Stimulated activated CD4-positive, alpha-beta T cell treated with anti-CD3 and anti-CD28 coated beads, Interleukin-12 subunit alpha, Interleukin-12 subunit beta, amount 100 ng/mL, for 24 hours (primary cell): ENCODE data around the gene ELMOD3.
"Not testable (repeated sequence)": the region's sequence is repeated elsewhere in the genome, so short reads cannot be mapped to it uniquely, and the experiment has no call there.

Experiments
- DNase-seq, 2 experiments: peaks; one replicate each; pipeline ENCODE4 v3.0.0-alpha.2; 2020; ENCODE audit warnings: low read depth in 2 of 2

Gene ELMOD3

DNA sequence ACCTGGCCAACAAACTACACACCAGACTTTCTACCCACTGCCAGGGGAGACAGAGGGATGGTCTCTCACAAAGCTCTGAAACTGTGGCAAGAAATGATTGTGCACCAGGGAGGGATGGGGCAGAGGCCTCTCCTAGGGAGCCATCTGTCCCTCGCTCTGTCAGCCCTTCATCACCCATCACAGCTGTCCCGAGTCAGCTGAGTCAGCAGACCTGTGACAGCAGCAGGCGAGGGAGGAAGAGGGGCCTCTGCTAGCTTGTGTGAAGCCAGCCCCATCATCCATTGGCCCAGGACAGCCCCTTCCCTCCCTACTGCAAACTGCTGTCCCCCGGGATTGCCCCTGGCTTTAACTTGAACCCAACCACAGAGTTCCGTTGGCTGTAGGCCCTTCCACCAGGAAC, 69.0 kb downstream of the ELMOD3 start:
- no peak for DNase-seq

DNA sequence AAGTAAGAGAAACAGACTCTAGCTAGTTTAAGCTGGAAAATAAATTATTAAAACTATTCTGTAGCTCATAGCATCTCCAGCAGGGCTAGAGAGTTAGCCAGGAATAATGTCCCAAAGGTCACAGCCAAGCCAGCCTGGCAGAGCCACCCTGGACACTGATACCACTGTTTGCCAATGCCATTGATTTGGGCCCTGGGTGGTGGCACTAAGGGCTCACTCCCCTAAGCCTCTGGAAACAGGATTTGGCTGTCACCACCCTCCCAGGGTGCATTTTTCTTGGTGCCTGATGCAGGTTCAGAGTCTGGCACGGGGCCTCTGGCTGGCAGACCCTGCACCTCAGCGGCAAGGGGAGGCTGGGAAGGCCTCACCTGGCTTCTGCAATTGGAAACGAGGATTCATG, 71.0 kb downstream of the ELMOD3 start:
- no peak for DNase-seq

DNA sequence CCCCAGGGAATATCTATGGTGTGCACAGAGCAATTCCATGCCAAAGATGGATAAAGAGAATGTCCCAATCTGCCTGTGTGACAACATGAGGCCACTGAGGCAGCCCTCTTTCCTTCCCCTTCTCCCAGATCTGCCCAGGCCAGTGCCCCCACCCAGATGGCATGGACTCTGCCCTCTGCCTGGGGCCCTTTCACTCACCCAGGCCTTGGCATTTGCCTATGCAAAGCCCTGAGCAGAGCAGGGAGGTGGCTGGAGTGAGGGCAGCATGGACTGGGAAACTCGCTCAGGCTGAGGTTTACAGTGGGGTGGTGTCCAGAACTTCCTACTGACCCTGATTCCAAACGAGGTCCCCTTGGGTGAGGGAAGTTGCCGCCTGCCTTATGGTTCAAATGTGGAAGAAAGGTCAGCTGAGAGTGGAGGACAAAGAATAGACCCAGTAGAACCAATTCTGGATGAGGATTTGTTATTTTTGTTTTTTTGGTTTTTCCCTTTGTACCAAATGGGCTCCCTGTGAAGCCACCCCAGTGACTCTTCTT, 72.8 kb downstream of the ELMOD3 start:
- DNase-seq, result no peak

DNA sequence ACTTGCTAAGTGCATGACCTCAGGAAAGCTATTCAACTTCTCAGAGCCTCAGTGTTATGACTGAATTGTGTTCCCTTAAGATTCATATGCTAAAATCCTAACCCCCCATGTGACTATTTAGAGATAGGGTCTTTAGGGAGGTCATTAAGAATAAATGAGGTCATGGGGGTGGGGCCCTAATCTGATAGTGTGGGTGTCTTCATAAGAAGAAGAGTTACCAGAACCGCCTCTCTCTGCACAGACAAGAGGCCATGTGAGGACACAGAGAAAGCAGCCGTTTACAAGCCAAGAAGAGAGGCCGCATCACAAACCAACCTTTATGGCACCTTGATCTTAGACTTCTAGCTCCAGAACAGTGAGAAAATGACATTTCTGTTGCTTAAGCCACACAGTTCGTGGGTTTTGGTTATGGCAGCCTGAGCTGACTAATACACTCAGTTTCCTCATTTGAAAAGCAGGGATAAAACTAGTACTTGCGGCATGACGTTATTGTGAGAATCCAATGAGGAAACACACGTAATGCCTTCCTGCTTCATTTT, 73.8 kb downstream of the ELMOD3 start:
- no peak for DNase-seq

- DNase-seq, result no peak
These were observed 74.8 kb downstream of the ELMOD3 start for GRCh38 chr2:85429213-85429923.

GRCh38 chr2:85429924-85430289, 75.3 kb downstream of the ELMOD3 start:
- no peak for DNase-seq

DNA sequence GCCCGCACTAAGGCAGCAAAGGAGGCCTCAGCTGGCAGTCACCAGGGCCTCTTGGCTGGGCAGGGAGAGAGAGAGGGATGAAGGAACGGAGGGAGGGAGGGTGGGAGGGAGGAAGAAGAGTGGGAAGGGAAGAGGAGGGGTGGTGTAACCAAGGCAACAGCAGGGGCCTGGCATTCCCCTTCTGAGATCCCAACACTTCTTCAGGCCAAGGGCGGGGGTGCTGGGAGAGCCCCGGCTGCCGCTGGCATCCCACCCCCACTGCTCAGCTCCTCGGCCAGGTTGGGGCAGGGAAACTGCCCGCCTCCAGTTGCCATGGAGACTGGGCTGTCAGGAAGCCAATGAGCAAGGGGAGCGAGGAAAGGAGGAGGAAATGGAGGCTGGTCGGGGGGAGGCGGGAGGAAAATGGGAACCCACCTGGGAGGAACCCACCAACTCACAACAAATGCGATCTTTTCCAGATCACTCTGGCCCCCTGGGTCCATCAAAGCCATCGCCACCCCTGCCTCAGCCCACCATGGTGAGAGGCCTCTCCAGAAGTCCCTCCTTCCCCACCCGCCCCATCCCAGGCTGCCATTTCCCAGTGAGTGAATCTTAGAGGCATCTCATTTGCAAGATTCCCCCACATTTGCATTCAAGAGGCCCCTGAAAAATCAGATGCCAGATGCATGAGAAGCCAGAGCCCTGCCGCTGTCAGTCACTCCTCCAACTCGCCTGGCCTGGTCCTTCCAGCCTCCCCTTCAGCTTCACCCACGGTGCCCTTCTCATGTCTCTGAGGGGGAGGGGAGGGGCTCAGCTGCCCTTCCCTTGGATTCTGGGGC, 76.4 kb downstream of the ELMOD3 start:
- no peak for DNase-seq

GRCh38 chr2:85431570-85432205, 77.1 kb downstream of the ELMOD3 start:
- DNase-seq, result no peak

DNA sequence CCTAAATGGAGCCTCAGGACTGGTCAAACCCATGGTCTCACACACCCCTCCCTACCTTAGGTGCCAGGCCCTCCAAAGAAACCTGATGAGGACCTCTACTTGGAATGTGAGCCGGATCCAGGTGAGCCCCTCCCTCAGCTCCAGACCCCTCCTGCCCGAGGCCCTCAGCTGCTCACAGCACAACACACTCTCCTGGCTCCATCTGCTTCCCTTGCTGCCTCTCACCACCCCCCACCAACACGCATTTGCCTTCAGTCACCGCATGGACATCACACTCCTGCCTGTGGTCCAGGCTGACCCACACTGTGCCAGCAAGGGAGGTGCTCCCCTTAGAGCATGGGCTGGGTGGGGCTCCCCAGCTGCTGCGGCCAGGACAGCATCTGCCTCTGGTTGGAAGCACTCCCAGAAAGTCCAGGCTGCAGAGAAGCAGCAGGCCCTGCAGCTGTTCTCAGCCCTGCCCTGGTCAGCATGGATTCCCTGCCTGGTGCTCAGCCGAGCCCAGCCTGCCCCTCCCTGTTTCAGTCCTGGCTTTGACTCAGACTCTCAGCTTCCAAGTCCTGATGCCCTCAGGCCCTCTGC, 79.0 kb downstream of the ELMOD3 start:
- DNase-seq, result no peak

DNA sequence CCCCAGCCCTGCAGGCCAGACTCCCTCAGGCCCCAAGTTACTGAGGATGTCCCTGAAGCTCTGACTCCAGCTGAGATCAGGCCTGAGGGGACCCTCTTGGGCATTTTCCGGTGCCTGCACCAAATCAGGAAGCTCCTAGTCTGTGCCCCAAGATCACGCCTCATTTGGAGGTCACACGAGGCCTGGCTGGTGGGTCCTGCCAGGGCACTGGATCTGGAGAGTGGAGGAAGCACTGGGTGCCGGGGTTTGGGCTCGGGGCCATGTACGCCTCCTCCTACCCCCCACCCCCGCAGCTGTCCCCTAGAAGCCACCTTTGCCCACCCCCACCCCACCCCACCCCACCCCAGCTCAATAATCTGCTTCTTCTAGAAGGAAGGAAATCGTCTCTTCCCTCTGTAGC, 80.1 kb downstream of the ELMOD3 start:
- no peak for DNase-seq

- no peak for DNase-seq
These were observed 80.8 kb downstream of the ELMOD3 start for GRCh38 chr2:85435220-85435958.

- DNase-seq, result no peak
These were observed 81.6 kb downstream of the ELMOD3 start for GRCh38 chr2:85435981-85436835.

DNA sequence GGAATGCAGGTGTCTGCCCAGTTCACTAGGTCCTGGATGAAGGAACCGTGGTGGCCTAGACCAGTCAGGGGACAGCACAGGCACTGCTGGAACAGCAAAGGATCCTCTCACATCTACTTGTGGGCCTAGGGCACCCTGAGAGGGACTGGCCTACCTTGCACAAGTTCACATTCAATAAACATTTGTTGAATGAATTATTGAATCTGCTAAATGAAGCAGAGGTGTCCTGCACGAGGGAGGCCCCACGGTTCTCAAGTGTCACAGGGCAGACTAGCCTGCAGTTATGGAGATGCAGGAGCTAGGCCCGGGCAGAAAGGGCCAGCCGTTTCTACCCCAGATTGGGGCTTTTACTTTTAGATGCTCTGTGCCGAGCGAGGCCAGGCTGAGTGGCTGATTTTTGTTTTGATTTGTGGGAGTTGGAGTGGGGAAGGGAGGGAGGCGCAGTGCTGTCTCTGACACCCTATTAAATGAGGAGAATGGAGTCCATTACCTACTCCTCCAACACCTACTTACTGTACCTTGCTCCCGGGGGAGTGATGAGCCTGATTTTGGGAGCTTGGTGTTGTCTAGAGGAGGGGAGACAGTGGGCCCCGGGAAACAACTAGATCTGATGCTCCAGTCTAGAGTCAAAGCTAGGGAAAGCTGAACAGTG, 82.4 kb downstream of the ELMOD3 start:
- no peak for DNase-seq

- peak; percentile 44 to 61 for DNase-seq
These were observed 83.1 kb downstream of the ELMOD3 start for GRCh38 chr2:85437488-85438200.

- no peak for DNase-seq
These were observed 83.8 kb downstream of the ELMOD3 start for GRCh38 chr2:85438201-85439024.

DNA sequence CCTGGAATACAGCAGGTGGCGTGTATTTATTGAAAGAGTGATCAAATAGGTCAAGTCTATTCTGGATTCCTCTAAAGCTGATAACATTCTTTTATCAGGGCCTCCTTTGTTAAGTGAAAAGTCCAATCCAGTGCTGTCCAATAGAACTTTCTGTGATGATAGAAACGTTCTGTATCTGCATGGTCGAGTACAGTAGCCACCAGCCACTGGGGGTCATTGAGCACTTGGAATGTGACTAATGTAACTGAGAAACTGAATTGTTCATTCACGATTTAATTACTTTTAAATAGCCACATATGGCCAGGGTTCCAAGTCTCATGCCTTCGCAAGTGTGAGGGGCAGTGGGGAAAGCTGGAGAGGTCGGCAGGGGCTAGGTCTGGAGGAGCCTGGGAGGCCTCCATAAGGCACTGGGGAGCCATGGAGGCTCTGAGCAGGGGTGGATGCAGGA, 84.5 kb downstream of the ELMOD3 start:
- DNase-seq, result no peak

DNA sequence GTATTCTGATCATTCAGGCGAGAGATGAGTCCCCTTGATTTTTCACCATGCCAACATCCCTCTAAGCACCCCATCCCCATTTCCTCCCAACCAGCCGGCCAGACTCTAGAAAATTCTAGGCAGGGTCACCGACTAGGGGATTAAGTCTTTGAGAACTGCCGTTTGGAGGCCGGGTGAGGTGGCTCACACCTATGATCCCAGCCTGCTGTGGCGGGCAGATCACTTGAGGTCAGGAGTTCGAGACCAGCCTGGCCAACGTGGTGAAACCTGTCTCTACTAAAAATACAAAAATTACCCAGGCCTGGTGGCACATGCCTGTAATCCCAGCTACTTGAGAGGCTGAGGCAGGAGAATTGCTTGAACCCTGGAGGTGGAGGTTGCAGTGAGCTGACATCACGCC, 85.0 kb downstream of the ELMOD3 start:
- DNase-seq, result not testable (repeated sequence)

DNA sequence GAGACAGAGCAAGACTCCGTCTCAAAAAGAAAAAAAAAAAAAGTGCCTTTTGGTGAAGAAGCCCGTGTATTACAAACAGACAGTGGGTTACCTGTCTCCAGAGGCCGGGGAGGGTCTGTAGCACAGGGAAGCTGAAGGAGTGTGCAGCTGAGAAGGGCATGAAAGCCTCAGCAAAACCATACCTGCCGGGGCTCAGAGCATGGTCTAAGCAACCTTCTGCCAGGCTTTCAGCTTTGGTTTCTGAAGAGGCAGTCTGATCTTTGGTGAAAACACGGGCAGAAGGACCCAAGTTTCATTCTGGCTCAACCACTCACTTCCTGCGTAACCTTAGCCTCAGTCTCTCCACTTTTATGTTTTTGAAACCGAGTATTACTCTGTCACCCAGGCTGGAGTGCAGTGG, 85.4 kb downstream of the ELMOD3 start:
- DNase-seq, result no peak
